Measurements from ENCODE around the gene LYPD5.
"Not testable (repeated sequence)": the region's sequence is repeated elsewhere in the genome, so short reads cannot be mapped to it uniquely, and the experiment has no call there.

Gene LYPD5

DNA sequence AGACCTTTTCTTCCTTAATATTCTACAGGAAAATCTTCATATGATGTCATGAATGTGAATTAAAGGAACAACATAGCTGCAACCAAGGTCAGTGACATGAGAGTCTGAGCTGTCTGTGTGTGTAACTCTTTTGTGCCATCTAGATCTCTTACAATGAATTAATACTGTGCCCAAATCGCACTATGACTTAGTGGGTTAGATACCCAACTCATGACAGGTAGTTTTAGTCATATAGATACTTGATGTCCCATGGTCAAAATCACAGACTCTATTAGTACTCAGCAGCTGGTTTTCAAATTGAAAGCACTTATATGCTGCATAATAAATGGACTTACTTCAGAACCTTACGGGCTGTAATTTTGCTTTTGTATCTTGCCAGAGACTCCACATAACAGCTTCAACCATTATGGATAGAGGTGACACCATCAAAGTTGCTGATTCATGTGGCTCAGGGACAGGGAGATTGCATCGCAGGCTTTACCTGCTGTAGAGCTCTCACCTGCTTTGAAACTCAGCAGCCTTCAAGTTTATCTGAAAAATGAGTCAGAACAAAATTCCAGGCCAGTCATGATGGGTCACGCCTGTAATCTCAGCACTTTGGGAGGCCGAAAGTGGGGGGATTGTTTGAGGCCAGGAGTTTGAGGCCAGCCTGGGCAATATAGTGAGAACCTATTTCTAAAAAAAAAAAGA lies 12.6 kb upstream of the LYPD5 start:
- ATAC-seq, result no peak

DNA sequence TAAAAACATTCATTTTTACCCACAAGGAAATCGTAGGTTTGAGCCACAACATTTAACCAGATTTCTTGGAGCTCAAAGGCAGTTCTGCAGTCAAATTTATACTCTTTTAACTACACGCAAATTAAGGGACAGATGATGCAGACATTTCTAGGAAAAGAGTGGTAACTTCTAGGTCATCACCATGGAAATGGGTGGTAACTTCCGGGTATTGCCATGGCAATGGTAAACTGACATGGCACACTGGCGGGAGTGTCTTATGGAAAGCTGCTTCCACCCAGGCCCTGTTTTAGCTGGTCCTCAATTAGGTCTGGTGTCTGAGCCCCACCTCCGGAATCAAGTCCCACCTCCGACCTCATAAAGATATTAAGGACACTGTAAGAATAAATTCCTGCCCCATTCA lies 10.4 kb upstream of the LYPD5 start:
- Mint-ChIP-seq H3K4me3 (no peak overlapping the region), H3K36me3 (ENCODE audit: low read depth) (no peaks in the 10 kb centered on the region), H3K27me3 (peaks cover 14% of the 10 kb centered on the region), H3K27ac (no peak overlapping the region), H3K4me1 (no peaks in the 10 kb centered on the region), H3K9me3 (no peaks in the 10 kb centered on the region)
- DNase-seq (no peak), ATAC-seq (no peak)

More for the DNA sequence above, 12.6 kb upstream of the LYPD5 start:
- Mint-ChIP-seq H3K27ac (no peak overlapping the region), H3K27me3 (peaks cover 17% of the 10 kb centered on the region), H3K4me3 (no peak overlapping the region), H3K4me1 (no peaks in the 10 kb centered on the region), H3K9me3 (no peaks in the 10 kb centered on the region), H3K36me3 (ENCODE audit: low read depth) (no peaks in the 10 kb centered on the region)
- DNase-seq, result no peak

DNA sequence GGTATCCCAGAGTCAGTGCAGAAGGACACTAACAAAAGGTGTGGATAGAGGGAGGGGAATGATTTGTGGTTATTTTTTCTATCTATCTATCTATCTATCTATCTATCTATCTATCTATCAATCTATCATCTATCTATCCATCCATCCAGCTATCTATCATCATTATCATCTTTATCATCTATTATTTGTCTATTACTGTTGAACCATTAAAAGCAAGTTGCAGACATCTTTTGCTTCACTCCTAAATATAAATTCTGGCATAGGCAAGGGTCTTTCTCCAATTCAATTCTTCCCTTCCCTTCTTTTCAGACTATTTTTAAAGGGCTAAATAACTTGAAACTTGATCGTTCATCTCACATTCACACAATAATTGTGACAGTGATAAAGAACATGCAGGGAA lies 10.0 kb upstream of the LYPD5 start:
- H3K36me3 Mint-ChIP-seq (ENCODE audit: low read depth), result no peaks in the 10 kb centered on the region
- DNase-seq (no peak), ATAC-seq (no peak)
- no peak overlapping the region for H3K4me3 Mint-ChIP-seq
- no peaks in the 10 kb centered on the region for H3K4me1 Mint-ChIP-seq
- H3K27me3 Mint-ChIP-seq, result peaks cover 14% of the 10 kb centered on the region
- no peak overlapping the region for H3K27ac Mint-ChIP-seq
- H3K9me3 Mint-ChIP-seq, result no peaks in the 10 kb centered on the region

DNA sequence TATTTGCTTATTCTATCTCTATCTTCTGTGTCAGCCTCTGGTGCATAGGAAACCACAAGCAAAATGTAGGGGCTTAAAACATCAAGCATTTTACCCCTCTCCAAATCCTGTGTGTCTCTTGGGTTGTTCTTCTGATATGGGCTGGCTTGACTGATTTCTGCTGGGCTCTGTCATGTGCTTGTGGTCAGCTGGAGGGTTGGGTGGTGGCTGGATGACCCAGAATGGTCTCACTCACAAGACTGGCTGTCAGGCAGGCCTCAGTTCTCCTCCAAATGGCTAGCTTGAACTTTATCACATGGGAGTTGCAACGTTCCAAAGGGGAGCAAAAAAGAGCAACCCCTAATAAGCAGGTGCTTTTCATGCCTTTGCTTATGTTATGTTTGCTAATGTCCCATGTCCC lies 9.6 kb upstream of the LYPD5 start:
- no peak overlapping the region for H3K4me3 Mint-ChIP-seq
- H3K4me1 Mint-ChIP-seq, result no peaks in the 10 kb centered on the region
- peaks cover 14% of the 10 kb centered on the region for H3K27me3 Mint-ChIP-seq
- no peak overlapping the region for H3K27ac Mint-ChIP-seq
- H3K36me3 Mint-ChIP-seq (ENCODE audit: low read depth), result no peaks in the 10 kb centered on the region
- ATAC-seq (no peak), DNase-seq (no peak)
- no peaks in the 10 kb centered on the region for H3K9me3 Mint-ChIP-seq

DNA sequence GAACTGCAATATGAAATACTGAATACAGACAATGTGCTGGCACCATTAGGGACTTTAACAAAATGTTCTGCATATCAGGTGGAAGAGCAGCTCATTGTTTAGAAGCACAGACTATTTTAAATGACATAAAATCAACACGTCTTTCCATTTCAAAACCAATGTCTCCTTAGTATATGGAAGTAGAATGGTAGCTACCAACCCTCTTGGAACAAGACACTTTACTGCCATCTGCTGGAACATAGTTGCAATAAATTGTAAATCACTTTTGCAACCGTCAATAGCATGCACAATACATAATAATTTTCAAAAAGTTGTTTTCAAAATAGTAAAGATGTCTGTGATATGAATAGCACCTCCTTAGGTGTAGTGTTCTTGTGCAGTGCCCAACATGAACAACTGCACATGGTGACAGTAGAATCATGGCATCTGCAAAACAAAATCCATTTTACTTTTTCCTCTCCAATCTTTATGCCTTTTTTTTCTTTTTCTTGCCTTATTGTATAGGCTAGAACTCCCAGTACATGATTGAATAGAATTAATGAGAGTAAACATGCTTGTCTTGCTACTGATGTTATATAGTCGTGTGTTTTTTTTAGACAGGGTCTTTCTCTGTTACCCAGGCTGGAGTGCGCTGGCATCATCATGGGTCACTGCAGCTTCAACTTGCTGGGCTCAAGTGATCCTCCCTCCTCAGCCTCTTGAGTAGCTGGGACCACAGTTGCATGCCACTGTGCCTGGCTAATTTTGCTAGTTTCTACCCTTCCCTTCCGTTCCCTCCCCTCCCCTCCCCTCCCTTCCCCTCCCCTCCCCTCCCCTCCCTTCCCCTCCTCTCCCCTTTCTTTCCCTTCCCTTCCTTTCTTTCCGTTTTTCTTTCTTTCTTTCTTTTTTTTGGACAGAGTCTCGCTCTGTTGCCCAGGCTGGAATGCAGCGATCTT lies 7.8 kb upstream of the LYPD5 start:
- Mint-ChIP-seq H3K36me3 (ENCODE audit: low read depth) (no peaks in the 10 kb centered on the region), H3K27me3 (peaks cover 17% of the 10 kb centered on the region), H3K4me3 (no peak overlapping the region), H3K4me1 (no peaks in the 10 kb centered on the region), H3K27ac (no peak overlapping the region), H3K9me3 (no peaks in the 10 kb centered on the region)
- no peak for DNase-seq
- ATAC-seq, result peak; percentile 40

DNA sequence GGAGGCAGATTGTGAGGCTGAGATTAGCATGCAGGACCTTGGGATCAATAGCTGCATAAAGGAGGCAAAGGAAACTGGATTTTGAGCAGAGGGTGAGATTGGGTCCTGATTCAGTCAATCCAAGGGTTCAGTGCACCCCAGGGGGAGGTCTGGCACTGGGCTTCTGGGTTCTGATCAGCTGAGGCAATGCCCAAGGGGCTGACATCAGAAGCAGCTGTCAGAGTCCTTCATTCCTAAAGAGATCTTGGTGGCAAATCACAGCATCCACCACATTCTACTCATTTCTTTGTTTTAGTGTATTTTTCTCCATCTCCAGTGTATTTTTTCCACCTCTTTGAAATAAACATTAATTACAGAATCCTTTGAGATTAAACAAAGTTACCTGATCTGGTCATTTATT lies 5.4 kb upstream of the LYPD5 start:
- Mint-ChIP-seq H3K9me3 (no peaks in the 10 kb centered on the region), H3K36me3 (ENCODE audit: low read depth) (no peaks in the 10 kb centered on the region), H3K4me1 (no peaks in the 10 kb centered on the region), H3K27me3 (peaks cover 13% of the 10 kb centered on the region), H3K27ac (no peak overlapping the region), H3K4me3 (no peak overlapping the region)
- ATAC-seq (no peak), DNase-seq (no peak)

DNA sequence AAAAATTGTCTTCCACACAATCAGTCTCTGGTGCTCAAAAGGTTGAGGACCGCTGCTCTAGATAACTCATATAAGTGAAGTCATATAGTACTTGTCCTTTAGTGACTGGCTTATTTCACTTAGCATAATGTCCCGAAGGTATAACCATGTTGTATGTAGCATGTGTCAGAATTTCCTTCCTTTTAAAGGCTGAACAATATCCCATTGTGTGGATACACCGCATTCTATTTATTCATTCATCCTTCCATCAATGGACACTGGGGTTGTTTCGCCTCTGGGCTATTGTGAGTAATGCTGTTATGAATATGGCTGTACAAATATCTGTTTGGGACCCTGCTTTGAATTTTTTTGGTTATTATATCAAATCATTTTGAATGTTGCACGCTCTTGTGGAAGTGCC lies 4.6 kb upstream of the LYPD5 start:
- DNase-seq (no peak), ATAC-seq (no peak)
- H3K4me3 Mint-ChIP-seq, result no peak overlapping the region
- no peaks in the 10 kb centered on the region for H3K9me3 Mint-ChIP-seq
- peaks cover 13% of the 10 kb centered on the region for H3K27me3 Mint-ChIP-seq
- H3K4me1 Mint-ChIP-seq, result no peaks in the 10 kb centered on the region
- H3K36me3 Mint-ChIP-seq (ENCODE audit: low read depth), result no peaks in the 10 kb centered on the region
- H3K27ac Mint-ChIP-seq, result no peak overlapping the region

DNA sequence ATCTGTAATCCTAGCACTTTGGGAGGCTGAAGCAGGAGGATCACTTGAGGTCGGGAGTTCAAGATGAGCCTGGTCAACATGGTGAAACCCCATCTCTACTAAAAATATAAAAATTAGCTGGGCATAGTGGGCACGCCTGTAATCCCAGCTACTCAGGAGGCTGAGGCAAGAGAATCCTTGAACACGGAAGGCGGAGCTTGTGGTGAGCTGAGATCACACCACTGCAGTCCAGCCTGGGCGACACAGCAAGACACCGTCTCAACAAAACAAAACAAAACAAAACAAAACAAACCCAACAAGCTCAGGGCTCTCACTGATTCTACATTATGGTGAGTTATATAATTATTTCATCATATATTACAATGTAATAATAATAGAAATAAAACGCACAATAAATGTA lies 4.2 kb upstream of the LYPD5 start:
- not testable (repeated sequence) for H3K9me3 Mint-ChIP-seq; H3K27ac Mint-ChIP-seq; DNase-seq; H3K4me1 Mint-ChIP-seq; H3K36me3 Mint-ChIP-seq (ENCODE audit: low read depth); ATAC-seq; H3K4me3 Mint-ChIP-seq
- H3K27me3 Mint-ChIP-seq, result peaks cover 13% of the 10 kb centered on the region

DNA sequence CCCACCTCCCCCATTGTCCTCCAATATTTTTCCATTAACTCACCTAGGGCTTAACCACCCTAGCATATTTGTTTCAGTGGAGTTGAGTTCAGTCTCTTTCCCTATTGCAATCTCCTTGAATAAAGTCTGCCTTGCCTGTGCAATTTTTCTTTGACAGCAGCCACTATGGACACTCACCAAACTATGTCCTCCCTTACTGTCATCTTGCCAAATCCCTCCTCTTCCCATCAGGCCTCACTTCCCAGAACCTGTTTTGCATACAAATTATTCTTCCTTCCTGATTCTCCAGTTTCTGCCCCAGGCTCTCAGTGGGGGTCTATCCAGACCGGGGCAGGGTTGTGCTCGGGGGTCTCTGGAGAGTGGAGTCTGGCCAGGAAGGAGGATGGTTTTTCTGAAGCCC lies 2.2 kb upstream of the LYPD5 start:
- H3K36me3 Mint-ChIP-seq (ENCODE audit: low read depth), result no peaks in the 10 kb centered on the region

DNA sequence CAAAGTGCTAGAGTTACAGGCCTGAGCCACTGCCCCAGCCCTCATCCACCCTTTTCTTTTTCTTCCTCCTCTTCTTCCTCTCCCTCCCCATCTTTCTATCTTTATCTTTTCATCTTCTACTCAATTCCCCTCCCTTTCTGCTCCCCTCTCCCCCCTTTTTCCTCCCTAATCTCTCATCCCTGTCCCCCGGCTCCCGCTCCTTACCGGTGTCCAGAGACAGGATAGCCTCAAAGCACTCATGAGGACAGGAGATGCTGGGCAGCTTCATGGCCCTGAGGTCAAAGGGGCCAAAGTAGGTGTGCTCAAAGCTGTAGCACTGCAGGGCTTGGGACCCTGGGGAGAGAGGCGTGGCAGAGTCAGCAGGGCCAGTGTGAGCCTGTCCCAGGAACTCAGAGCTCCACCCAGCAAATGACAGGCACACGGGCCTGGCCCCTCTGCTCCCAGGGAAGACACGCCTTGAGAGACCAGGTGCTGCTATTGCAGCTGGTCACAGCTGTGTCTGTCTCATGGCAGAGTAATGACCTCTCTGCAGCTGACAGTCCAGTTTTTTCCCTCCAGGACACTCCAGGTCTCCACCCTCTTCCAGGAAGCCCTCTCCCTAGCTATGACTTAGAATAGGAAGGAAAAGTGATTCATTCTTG lies 2.6 kb downstream of the LYPD5 start:
- Mint-ChIP-seq H3K9me3 (peaks cover 3% of the 10 kb centered on the region), H3K27me3 (peaks cover 22% of the 10 kb centered on the region), H3K27ac (no peak overlapping the region), H3K4me1 (peaks cover 6% of the 10 kb centered on the region), H3K36me3 (ENCODE audit: low read depth) (no peaks in the 10 kb centered on the region), H3K4me3 (peak overlapping the region; percentile 76)
- DNase-seq, result no peak
- no peak for ATAC-seq

More for the DNA sequence above, 2.2 kb upstream of the LYPD5 start:
- H3K27ac Mint-ChIP-seq, result no peak overlapping the region
- H3K4me3 Mint-ChIP-seq, result no peak overlapping the region
- no peaks in the 10 kb centered on the region for H3K9me3 Mint-ChIP-seq
- DNase-seq (no peak), ATAC-seq (no peak)
- H3K4me1 Mint-ChIP-seq, result no peaks in the 10 kb centered on the region
- H3K27me3 Mint-ChIP-seq, result peaks cover 9% of the 10 kb centered on the region

DNA sequence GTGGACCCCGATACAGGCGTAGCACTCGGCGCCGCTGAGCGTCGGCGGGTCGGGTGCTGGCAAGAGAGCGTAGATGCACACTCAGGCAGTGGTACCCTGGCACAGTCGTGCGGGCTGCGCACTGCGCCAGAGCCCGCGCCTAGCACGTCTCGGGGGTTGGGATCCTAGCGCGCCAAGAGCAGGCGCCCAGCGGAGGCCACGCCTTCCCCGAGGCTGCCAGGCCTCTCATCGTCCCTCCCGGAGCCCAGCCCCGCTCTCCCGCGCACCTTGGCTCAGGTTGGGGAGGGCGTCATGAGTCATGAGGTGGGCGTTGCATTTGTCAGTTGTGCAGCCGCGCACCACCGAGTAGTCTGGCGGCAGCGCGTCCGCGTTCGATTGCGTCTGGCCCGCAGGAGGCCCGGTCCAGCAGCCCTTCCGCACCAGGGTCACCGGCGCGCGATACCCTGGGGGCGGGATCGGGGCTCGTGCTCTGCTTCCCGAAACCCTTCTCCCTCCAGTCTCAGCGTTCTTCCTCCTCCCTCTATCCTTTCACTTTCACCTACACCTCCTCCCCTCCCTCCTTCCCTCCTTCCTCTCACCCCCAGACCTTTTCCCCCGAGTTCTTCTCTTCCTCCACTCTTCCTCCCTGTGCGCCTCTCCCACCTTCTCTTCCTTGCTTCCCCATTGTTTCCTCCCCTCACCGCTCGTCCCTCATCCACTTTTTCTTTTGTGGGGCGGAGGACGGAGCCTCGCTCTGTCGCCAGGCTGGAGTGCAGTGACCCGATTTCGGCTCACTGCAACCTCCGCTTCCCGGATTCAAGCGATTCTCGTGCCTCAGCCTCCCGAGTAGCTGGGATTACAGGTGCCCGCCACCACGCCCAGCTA lies 3.5 kb downstream of the LYPD5 start:
- H3K4me1 Mint-ChIP-seq, result peaks cover 6% of the 10 kb centered on the region
- peaks cover 3% of the 10 kb centered on the region for H3K9me3 Mint-ChIP-seq
- peaks cover 22% of the 10 kb centered on the region for H3K27me3 Mint-ChIP-seq
- H3K4me3 Mint-ChIP-seq, result peak overlapping the region; percentile 76
- H3K27ac Mint-ChIP-seq, result no peak overlapping the region
- no peaks in the 10 kb centered on the region for H3K36me3 Mint-ChIP-seq (ENCODE audit: low read depth)
- peak; percentile 86 for ATAC-seq
- peak; percentile 75 for DNase-seq

DNA sequence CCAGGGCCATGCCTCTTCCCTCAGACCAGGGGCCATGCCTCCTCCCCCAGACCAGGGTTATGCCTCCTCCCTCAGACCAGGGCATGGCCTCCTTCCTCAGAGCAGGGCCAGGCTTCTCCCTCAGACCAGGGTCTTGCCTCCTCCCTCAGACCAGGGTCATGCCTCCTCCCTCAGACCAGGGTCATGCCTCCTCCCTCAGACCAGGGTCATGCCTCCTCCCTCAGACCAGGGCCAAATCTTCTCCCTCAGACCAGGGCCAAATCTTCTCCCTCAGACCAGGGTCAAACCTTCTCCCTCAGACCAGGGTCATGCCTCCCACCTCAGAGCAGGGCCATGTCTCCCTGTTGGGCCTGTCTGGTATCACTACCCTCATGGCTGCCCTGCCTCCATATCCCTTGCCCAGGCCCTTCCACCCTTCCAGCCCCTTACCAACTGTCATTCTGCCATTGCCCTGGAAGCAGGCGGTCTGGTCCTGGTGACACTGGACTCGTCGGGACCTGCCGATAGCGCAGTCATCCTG lies 4.2 kb downstream of the LYPD5 start:
- DNase-seq, result no peak
- Mint-ChIP-seq H3K9me3 (peaks cover 3% of the 10 kb centered on the region), H3K4me1 (peaks cover 6% of the 10 kb centered on the region), H3K27me3 (peaks cover 26% of the 10 kb centered on the region), H3K4me3 (peak overlapping the region; percentile 76), H3K36me3 (ENCODE audit: low read depth) (no peaks in the 10 kb centered on the region), H3K27ac (no peak overlapping the region)
- ATAC-seq, result peak; percentile 3

DNA sequence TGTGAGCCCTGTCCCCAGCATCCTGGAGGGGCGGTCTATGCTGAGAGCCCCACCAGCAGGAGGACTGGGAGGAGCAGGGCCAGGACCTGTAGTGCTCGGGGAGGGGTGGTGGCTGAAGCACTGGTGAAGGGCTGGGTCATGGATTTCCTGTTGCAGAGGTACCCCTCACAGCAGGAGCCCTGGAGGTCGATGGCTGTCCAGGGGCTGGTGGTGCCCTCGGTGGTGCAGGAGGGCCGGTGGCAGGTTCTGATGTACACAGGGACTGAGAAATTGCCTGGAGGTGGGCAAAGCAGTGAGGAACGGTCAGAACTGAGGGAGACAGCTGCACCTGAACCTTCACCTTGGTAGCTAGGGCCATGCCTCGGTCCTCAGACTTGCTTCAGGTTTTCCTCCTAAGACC lies 4.7 kb downstream of the LYPD5 start:
- ATAC-seq (no peak), DNase-seq (no peak)
- peaks cover 26% of the 10 kb centered on the region for H3K27me3 Mint-ChIP-seq
- H3K36me3 Mint-ChIP-seq (ENCODE audit: low read depth), result no peaks in the 10 kb centered on the region
- H3K9me3 Mint-ChIP-seq, result peaks cover 3% of the 10 kb centered on the region
- H3K4me1 Mint-ChIP-seq, result peaks cover 6% of the 10 kb centered on the region
- H3K4me3 Mint-ChIP-seq, result peak overlapping the region; percentile 25
- no peak overlapping the region for H3K27ac Mint-ChIP-seq

DNA sequence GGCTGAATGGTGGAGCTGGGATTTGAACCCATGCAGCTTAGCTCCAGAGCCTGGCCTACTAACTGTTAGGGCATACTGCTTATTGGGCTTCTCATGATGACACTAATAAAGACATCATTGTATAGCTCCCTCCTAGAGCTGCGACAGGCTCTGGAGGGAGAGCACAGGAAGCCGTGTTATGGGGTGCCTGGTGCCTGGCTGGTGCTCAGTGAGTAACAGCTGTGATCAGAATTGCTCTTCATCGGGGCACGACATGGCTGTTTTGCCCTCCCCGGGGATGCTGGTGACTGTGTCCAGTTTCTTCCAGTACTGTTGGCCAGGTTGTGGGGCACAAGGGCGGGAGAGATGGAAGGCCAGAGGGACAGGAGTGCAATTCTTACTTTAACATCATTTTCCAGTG lies 5.1 kb downstream of the LYPD5 start:
- H3K4me1 Mint-ChIP-seq, result peaks cover 6% of the 10 kb centered on the region
- H3K4me3 Mint-ChIP-seq, result no peak overlapping the region
- ATAC-seq (no peak), DNase-seq (no peak)
- H3K27ac Mint-ChIP-seq, result no peak overlapping the region
- H3K9me3 Mint-ChIP-seq, result peaks cover 3% of the 10 kb centered on the region
- peaks cover 29% of the 10 kb centered on the region for H3K27me3 Mint-ChIP-seq
- H3K36me3 Mint-ChIP-seq (ENCODE audit: low read depth), result no peaks in the 10 kb centered on the region
